Activated naive CD4-positive, alpha-beta T cell treated with anti-CD3 and anti-CD28 coated beads, Interleukin-2, amount 10 ng/mL, durations not matched to agents 5 hours and 36 hours (primary cell): ENCODE results near the gene NOP53. TPM values are rescaled to one million over a fixed set of nuclear protein-coding genes. Genes with fewer than 3 reads are reported as not detected.

Experiments used
- total RNA-seq, 2 experiments: library from RNA; stranded (reverse); gene quantifications; one replicate each; pipeline ENCODE4 v1.2.3, GENCODE V29; 2021

Gene NOP53
- 100 to 1,000 TPM; 516 to 536 TPM for total RNA-seq

GRCh38 chr19:47745010-47745901, at the start of gene NOP53:
Gene NOP53, plus strand, starts transcription at chr19:47745546. Its CDS starts 14 bp downstream, at chr19:47745560.

GRCh38 chr19:47713046-47714021, 32.0 kb upstream of the NOP53 start, which contains the start of gene EHD2:
Gene EHD2, plus strand, starts transcription at chr19:47713422. Its CDS starts 3,191 bp downstream, at chr19:47716613.

GRCh38 chr19:47778049-47778953, 33.0 kb downstream of the NOP53 start, which contains the start of gene SELENOW:
Gene SELENOW, plus strand, starts transcription at chr19:47778703. Its CDS starts 83 bp downstream, at chr19:47778786.

GRCh38 chr19:47804451-47804850, 59.1 kb downstream of the NOP53 start, which contains the start of gene TPRX1:
Gene TPRX1, minus strand, starts transcription at chr19:47804551. Its CDS starts 12 bp downstream, at chr19:47804539.

Other genes with a start within 250 kb of the NOP53 start
- gene NAPA, start 230.5 kb upstream of the NOP53 start, total RNA-seq, result 10 to 100 TPM; 83.1 to 93.3 TPM
- under 1 TPM; 0.30 to 0.34 TPM for gene ZNF541, start 172.4 kb upstream of the NOP53 start, total RNA-seq
- gene BICRA, start 136.4 kb upstream of the NOP53 start, total RNA-seq, result 10 to 100 TPM; 21.0 to 24.4 TPM
- gene EHD2, start 32.1 kb upstream of the NOP53 start, total RNA-seq, result under 1 TPM in 1 of 2 experiments, not detected in 1; 0.14 TPM
- gene SELENOW, start 33.2 kb downstream of the NOP53 start, total RNA-seq, result 10 to 100 TPM; 63.6 to 66.8 TPM
- not detected for gene TPRX1, start 59.0 kb downstream of the NOP53 start, total RNA-seq
- gene CRX, start 76.4 kb downstream of the NOP53 start, total RNA-seq, result not detected
- gene TPRX2, start 113.7 kb downstream of the NOP53 start, total RNA-seq, result not detected
- gene SULT2A1, start 140.8 kb downstream of the NOP53 start, total RNA-seq, result not detected
- not detected for gene BSPH1, start 246.6 kb downstream of the NOP53 start, total RNA-seq
- gene ELSPBP1, start 249.1 kb downstream of the NOP53 start, total RNA-seq, result not detected